Trophoblast cell (in vitro differentiated cells and primary cell): ENCODE data around the gene SLC9A6.

ENCODE experiments used
- DNase-seq, 2 donors: peaks; one replicate each; pipeline ENCODE4 v3.0.0-alpha.2; 2016
- H2AFZ ChIP-seq: 2 replicates; pipeline ENCODE4 v1.6.1; 2013; ENCODE audit warnings: low read length, moderate library complexity, mild to moderate bottlenecking; ENCODE audit not compliant: insufficient read depth, poor library complexity
- H2AK5ac ChIP-seq: 2 replicates; pipeline ENCODE4 v1.6.1; 2013; ENCODE audit warnings: mild to moderate bottlenecking, low read length
- H2BK120ac ChIP-seq: 2 replicates; pipeline ENCODE4 v1.6.1; 2013; ENCODE audit warnings: low read length, mild to moderate bottlenecking, moderate library complexity; ENCODE audit not compliant: insufficient read depth, poor library complexity
- H2BK12ac ChIP-seq: 2 replicates; pipeline ENCODE4 v1.6.1; 2013; ENCODE audit warnings: mild to moderate bottlenecking, low read length, moderate library complexity
- H2BK5ac ChIP-seq: 2 replicates; pipeline ENCODE4 v1.6.1; 2013; ENCODE audit warnings: low read length, low read depth, moderate library complexity, mild to moderate bottlenecking; ENCODE audit not compliant: poor library complexity
- H3K14ac ChIP-seq: 2 replicates; pipeline ENCODE4 v1.6.1; 2013; ENCODE audit warnings: mild to moderate bottlenecking, low read length
- H3K18ac ChIP-seq: 2 replicates; pipeline ENCODE4 v1.6.1; 2013; ENCODE audit warnings: mild to moderate bottlenecking, low read length
- H3K23ac ChIP-seq: 2 replicates; pipeline ENCODE4 v1.6.1; 2013; ENCODE audit warnings: low read length
- H3K27ac ChIP-seq: 2 replicates; pipeline ENCODE4 v1.5.1; 2013; ENCODE audit warnings: low read depth, mild to moderate bottlenecking, inconsistent platforms, low read length, moderate library complexity
- H3K27me3 ChIP-seq: 2 replicates; pipeline ENCODE4 v1.6.1; 2013; ENCODE audit warnings: inconsistent platforms, mild to moderate bottlenecking, low read length, moderate library complexity; ENCODE audit not compliant: insufficient read depth
- H3K36me3 ChIP-seq, 2 experiments: 1 replicate in 1 of 2; 2 replicates in 1 of 2; pipeline ENCODE4 v1.6.1; 2013; ENCODE audit warnings: low read length in 2 of 2, mild to moderate bottlenecking in 2 of 2, moderate library complexity in 1 of 2; ENCODE audit not compliant: insufficient read depth in 2 of 2, control insufficient read depth in 1 of 2
- H3K4ac ChIP-seq: 2 replicates; pipeline ENCODE4 v1.6.1; 2013; ENCODE audit warnings: low read depth, mild to moderate bottlenecking, low read length, moderate library complexity
- H3K4me1 ChIP-seq, 2 experiments: 1 replicate in 1 of 2; 2 replicates in 1 of 2; pipeline ENCODE4 v1.6.1; 2013; ENCODE audit warnings: low read length in 2 of 2, mild to moderate bottlenecking in 2 of 2, moderate library complexity in 1 of 2; ENCODE audit not compliant: insufficient read depth in 2 of 2, control insufficient read depth in 1 of 2
- H3K4me2 ChIP-seq: 2 replicates; pipeline ENCODE4 v1.6.1; 2013; ENCODE audit warnings: inconsistent platforms, mild to moderate bottlenecking, low read length, moderate library complexity
- H3K4me3 ChIP-seq: 2 replicates; pipeline ENCODE4 v1.5.1; 2013; ENCODE audit warnings: mild to moderate bottlenecking, low read depth, low read length, inconsistent platforms
- H3K79me1 ChIP-seq: one replicate; pipeline ENCODE4 v1.6.1; 2013; ENCODE audit warnings: low read length
- H3K79me2 ChIP-seq: 2 replicates; pipeline ENCODE4 v1.6.1; 2013; ENCODE audit warnings: low read length, mild to moderate bottlenecking; ENCODE audit not compliant: control insufficient read depth, insufficient read depth, poor library complexity
- H3K9ac ChIP-seq: 2 replicates; pipeline ENCODE4 v1.6.1; 2013; ENCODE audit warnings: mild to moderate bottlenecking, low read length
- H3K9me3 ChIP-seq: 2 replicates; pipeline ENCODE4 v1.6.1; 2013; ENCODE audit warnings: low read depth, mild to moderate bottlenecking, control low read depth, inconsistent platforms, low read length; ENCODE audit not compliant: insufficient read depth
- H4K12ac ChIP-seq: 2 replicates; pipeline ENCODE4 v1.6.1; 2013; ENCODE audit warnings: low read depth, mild to moderate bottlenecking, low read length, moderate library complexity
- H4K8ac ChIP-seq: 2 replicates; pipeline ENCODE4 v1.6.1; 2013; ENCODE audit warnings: low read depth, mild to moderate bottlenecking, low read length, moderate library complexity
- H4K91ac ChIP-seq: one replicate; pipeline ENCODE4 v1.6.1; 2013; ENCODE audit warnings: low read depth, mild to moderate bottlenecking, low read length, moderate library complexity
- WGBS: extraction: QIAGEN DNeasy Blood & Tissue Kit; methylation state at CpG from one replicate; pipeline ENCODE4 v1.1.7; 2013; ENCODE audit warnings: missing lambda C conversion rate; ENCODE audit not compliant: insufficient read length, insufficient coverage; ENCODE audit errors: extremely low coverage; 5-methylcytosine and 5-hydroxymethylcytosine counted together

SLC9A6 gene

DNA sequence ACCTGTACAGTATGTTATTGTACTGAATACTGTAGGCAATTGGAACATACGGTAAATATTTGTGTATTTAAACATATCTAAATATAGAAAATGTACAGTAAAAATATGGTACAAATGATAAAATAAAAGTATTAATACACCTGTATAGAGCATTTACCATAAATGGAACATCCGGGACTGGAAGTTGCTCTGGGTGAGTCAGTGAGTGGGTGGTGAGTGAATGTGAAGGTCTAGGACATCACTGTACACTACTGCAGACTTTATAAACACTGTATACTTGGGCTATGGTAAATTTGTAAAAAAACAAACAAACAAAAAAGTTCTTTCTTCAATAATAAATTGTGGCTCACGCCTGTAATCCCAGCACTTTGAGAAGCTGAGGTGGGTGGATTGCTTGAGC lies 109.7 kb downstream of the SLC9A6 start:
- H3K23ac ChIP-seq: no peak overlapping the region
- H3K4ac ChIP-seq: no peak overlapping the region
- H3K9me3 ChIP-seq: no peaks in the 10 kb centered on the region
- no peak overlapping the region for H4K8ac ChIP-seq
- H3K14ac ChIP-seq: no peak overlapping the region
- no peaks in the 10 kb centered on the region for H3K79me2 ChIP-seq
- no peak overlapping the region for H2AFZ ChIP-seq
- DNase-seq: no peak
- H3K18ac ChIP-seq: no peak overlapping the region
- peaks cover 0 to 2% of the 10 kb centered on the region in 2 experiments for H3K4me1 ChIP-seq
- H3K9ac ChIP-seq: no peak overlapping the region
- H3K79me1 ChIP-seq: no peaks in the 10 kb centered on the region
- H2BK12ac ChIP-seq: no peak overlapping the region
- no peak overlapping the region for H3K4me2 ChIP-seq
- no CpG with 5 or more reads among the region's 3 CpGs for WGBS
- no peak overlapping the region for H4K91ac ChIP-seq
- H3K36me3 ChIP-seq: no peaks in the 10 kb centered on the region
- H2AK5ac ChIP-seq: no peak overlapping the region
- H3K27me3 ChIP-seq: no peaks in the 10 kb centered on the region
- H3K27ac ChIP-seq: no peak overlapping the region
- no peak overlapping the region for H2BK120ac ChIP-seq
- no peak overlapping the region for H4K12ac ChIP-seq
- no peak overlapping the region for H2BK5ac ChIP-seq
- no peak overlapping the region for H3K4me3 ChIP-seq
